ENCODE results near the gene CCER1. TPM values are rescaled to one million over a fixed set of nuclear protein-coding genes. Genes with fewer than 3 reads are reported as not detected.

The CCER1 gene
- total RNA-seq, 1 experiment from 2014 or later, result not detected

DNA sequence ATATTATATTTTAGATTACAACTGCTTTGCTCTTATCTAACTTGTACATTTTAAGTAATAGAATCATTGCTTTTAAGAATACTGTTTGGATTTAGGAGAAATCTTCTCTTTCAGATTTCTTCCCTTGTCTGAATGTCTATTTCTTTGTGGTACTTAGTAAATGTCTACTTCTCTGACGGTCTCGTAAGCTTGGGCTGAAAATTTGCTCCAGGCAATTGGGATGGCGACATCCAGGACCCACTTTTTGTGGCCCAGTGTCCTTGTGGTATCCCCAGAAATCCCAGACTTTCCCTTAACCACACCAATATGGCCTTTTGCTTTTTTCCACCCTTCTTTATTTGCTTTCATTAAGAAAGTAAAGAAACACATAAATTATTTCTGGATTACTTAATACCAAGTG lies 24.0 kb upstream of the CCER1 start:
- Histone ChIP-seq H3K9me3 (ENCODE audit: control insufficient read depth, insufficient read depth, low read depth, low read length) (no peaks in the 10 kb centered on the region), H3K27ac (ENCODE audit: low read length) (no peak overlapping the region), H3K4me1 (ENCODE audit: control insufficient read depth, insufficient read depth, low read length) (no peaks in the 10 kb centered on the region), H3K36me3 (ENCODE audit: control insufficient read depth, insufficient read depth, low read length) (no peaks in the 10 kb centered on the region), H3K27me3 (ENCODE audit: control insufficient read depth, insufficient read depth, low read length) (no peaks in the 10 kb centered on the region), H3K4me3 (ENCODE audit: low read depth in 2 of 2, low read length in 2 of 2) (no peak overlapping the region)
- BruUV-seq (replicated peaks), result no TSS peak
- CTCF ChIA-PET, result interaction anchor here (0.6 kb wide), 1 partner anchor 52 kb away, joined by 5 read pairs; no protein-coding TSS in a partner anchor
- in situ Hi-C loops (cut with HindIII; ENCODE audit: low pct_unique_long_range_greater_than_20kb, low sequenced_read_pairs) (no loop called here), intact Hi-C loops (cut with micrococcal nuclease; ENCODE audit: unreplicated experiment) (loop anchor here (2.0 kb wide), 3 partner anchors 130 to 376 kb away; no protein-coding TSS in a partner anchor)
- POLR2A ChIA-PET, result no interaction called here
- ATAC-seq (no peak), DNase-seq (ENCODE audit: low read depth, low spot score) (no peak)
- TF ChIP-seq TCF7L2 (IDR thresholded peaks at IDR 0.05; ENCODE audit: low read depth, low read length) (no peak), POLR2AphosphoS5 (IDR thresholded peaks at IDR 0.05; ENCODE audit: low read depth, low read length) (no peak), SIN3A (IDR thresholded peaks at IDR 0.05; ENCODE audit: borderline replicate concordance, insufficient read depth, low read depth, low read length) (no peak)
- TF ChIP-seq, protein P1, sequence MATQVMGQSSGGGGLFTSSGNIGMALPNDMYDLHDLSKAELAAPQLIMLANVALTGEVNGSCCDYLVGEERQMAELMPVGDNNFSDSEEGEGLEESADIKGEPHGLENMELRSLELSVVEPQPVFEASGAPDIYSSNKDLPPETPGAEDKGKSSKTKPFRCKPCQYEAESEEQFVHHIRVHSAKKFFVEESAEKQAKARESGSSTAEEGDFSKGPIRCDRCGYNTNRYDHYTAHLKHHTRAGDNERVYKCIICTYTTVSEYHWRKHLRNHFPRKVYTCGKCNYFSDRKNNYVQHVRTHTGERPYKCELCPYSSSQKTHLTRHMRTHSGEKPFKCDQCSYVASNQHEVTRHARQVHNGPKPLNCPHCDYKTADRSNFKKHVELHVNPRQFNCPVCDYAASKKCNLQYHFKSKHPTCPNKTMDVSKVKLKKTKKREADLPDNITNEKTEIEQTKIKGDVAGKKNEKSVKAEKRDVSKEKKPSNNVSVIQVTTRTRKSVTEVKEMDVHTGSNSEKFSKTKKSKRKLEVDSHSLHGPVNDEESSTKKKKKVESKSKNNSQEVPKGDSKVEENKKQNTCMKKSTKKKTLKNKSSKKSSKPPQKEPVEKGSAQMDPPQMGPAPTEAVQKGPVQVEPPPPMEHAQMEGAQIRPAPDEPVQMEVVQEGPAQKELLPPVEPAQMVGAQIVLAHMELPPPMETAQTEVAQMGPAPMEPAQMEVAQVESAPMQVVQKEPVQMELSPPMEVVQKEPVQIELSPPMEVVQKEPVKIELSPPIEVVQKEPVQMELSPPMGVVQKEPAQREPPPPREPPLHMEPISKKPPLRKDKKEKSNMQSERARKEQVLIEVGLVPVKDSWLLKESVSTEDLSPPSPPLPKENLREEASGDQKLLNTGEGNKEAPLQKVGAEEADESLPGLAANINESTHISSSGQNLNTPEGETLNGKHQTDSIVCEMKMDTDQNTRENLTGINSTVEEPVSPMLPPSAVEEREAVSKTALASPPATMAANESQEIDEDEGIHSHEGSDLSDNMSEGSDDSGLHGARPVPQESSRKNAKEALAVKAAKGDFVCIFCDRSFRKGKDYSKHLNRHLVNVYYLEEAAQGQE (IDR thresholded peaks at IDR 0.05; ENCODE audit: insufficient read depth in 1 of 2, low read depth in 2 of 2, low read length in 1 of 2), result no peak
- TF ChIP-seq, protein P2, sequence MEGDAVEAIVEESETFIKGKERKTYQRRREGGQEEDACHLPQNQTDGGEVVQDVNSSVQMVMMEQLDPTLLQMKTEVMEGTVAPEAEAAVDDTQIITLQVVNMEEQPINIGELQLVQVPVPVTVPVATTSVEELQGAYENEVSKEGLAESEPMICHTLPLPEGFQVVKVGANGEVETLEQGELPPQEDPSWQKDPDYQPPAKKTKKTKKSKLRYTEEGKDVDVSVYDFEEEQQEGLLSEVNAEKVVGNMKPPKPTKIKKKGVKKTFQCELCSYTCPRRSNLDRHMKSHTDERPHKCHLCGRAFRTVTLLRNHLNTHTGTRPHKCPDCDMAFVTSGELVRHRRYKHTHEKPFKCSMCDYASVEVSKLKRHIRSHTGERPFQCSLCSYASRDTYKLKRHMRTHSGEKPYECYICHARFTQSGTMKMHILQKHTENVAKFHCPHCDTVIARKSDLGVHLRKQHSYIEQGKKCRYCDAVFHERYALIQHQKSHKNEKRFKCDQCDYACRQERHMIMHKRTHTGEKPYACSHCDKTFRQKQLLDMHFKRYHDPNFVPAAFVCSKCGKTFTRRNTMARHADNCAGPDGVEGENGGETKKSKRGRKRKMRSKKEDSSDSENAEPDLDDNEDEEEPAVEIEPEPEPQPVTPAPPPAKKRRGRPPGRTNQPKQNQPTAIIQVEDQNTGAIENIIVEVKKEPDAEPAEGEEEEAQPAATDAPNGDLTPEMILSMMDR (IDR thresholded peaks at IDR 0.05), result no peak

DNA sequence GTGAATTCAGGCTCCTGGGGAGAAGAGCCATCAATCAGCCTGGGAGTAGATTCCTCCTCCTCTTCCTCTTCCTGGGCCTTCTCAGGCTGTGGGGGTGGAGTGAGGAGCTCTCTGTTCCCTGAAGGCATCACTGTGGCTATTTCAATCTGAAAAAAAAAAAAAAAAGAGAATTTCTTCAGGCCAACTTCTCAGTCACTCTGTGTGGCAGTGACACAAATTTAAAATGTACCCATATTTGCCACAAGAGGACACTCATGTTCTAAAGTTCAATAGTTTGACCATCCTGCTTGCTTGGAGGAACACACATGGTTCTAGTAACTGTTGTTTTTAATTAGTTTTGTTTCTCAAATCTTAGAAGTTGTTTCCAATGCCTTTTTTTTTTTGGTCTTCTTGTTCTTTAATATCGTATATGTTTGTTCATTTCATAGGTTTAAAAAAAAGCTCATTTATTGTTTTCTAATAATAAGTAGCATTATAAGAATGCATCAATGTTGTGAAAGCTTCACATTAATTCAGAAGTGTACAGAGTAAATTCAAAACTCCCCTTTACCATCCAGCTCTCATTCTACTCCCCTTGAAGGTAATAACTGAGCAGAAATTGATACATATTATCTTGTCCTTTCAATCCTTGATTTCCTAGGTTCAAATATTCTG lies 23.3 kb upstream of the CCER1 start:
- no peaks in the 10 kb centered on the region for H3K9me3 ChIP-seq (ENCODE audit: control insufficient read depth, insufficient read depth, low read depth, low read length)
- DNase-seq (ENCODE audit: low read depth, low spot score) (no peak), ATAC-seq (no peak)
- TF ChIP-seq, protein P2 (IDR thresholded peaks at IDR 0.05), result peak; percentile 74
- TF ChIP-seq POLR2AphosphoS5 (IDR thresholded peaks at IDR 0.05; ENCODE audit: low read depth, low read length), result no peak
- H3K4me3 ChIP-seq (ENCODE audit: low read depth in 2 of 2, low read length in 2 of 2), result no peak overlapping the region
- CTCF ChIA-PET, result interaction anchor here (0.6 to 0.7 kb wide), 2 partner anchors 51 to 409 kb away, joined by 5 read pairs; no protein-coding TSS in a partner anchor
- POLR2A ChIA-PET, result interaction anchor here (0.6 kb wide), 1 partner anchor 38 kb away, joined by 3 read pairs; no protein-coding TSS in a partner anchor
- no TSS peak for BruUV-seq (replicated peaks)
- in situ Hi-C loops (cut with HindIII; ENCODE audit: low pct_unique_long_range_greater_than_20kb, low sequenced_read_pairs), result no loop called here
- H3K27me3 ChIP-seq (ENCODE audit: control insufficient read depth, insufficient read depth, low read length), result no peaks in the 10 kb centered on the region
- H3K4me1 ChIP-seq (ENCODE audit: control insufficient read depth, insufficient read depth, low read length), result no peaks in the 10 kb centered on the region
- intact Hi-C loops (cut with micrococcal nuclease; ENCODE audit: unreplicated experiment), result loop anchor here (2.0 kb wide), 3 partner anchors 131 to 377 kb away; no protein-coding TSS in a partner anchor
- no peaks in the 10 kb centered on the region for H3K36me3 ChIP-seq (ENCODE audit: control insufficient read depth, insufficient read depth, low read length)
- H3K27ac ChIP-seq (ENCODE audit: low read length), result no peak overlapping the region

Data from Panc1 (cell line).